HepG2 (cell line): ENCODE measurements around the gene POC1B.

Experiments
- EZH2 ChIP-seq: conservative IDR thresholded peaks from 2 replicates; pipeline ENCODE4 v1.6.1; 2012; ENCODE audit warnings: mild to moderate bottlenecking, low read depth, low read length, moderate library complexity
- KLF12 ChIP-seq: sonication (generic); formaldehyde crosslinking; IDR thresholded peaks from 2 replicates; pipeline ENCODE4 v1.4.0; 2020; ENCODE audit warnings: missing genetic modification reagents, borderline replicate concordance
- MAZ ChIP-seq, 2 experiments: sonication (generic) in 1 of 2; formaldehyde crosslinking in 1 of 2; IDR thresholded peaks; 2 replicates each; pipeline versions ENCODE4 v1.5.0 to v1.6.1; 2012 to 2020; ENCODE audit warnings: low read depth in 2 of 2, mild to moderate bottlenecking in 2 of 2, borderline replicate concordance in 1 of 2, improper control_type of control experiment in 1 of 2, low read length in 1 of 2, missing genetic modification reagents in 1 of 2, moderate library complexity in 1 of 2
- RAD51 ChIP-seq: fragments of 450-650 bp; IDR thresholded peaks from 2 replicates; pipeline ENCODE4 v1.6.1; 2016; ENCODE audit warnings: borderline replicate concordance
- RARA ChIP-seq: IDR thresholded peaks from 2 replicates; pipeline ENCODE4 v1.6.1; 2016; ENCODE audit warnings: missing genetic modification reagents, missing compliant biosample characterization
- ZNF354B ChIP-seq: sonication (generic); formaldehyde crosslinking; IDR thresholded peaks from 2 replicates; pipeline ENCODE4 v1.8.0; 2022; ENCODE audit warnings: mild to moderate bottlenecking, missing genetic modification reagents
- ZNF761 ChIP-seq: sonication (generic); formaldehyde crosslinking; conservative IDR thresholded peaks from 2 replicates; pipeline ENCODE4 v1.4.0; 2020; ENCODE audit warnings: mild to moderate bottlenecking, missing genetic modification reagents

GRCh38 chr12:89506050-89506449 lies 19.8 kb downstream of the POC1B start:
- TF ChIP-seq EZH2, result no peak
- no peak for TF ChIP-seq MAZ (IDR thresholded peaks at IDR 0.05; ENCODE audit: borderline replicate concordance, low read depth, low read length)
- TF ChIP-seq MAZ (CRISPR knock-in tag; IDR thresholded peaks at IDR 0.05; ENCODE audit: low read depth), result no peak
- no peak for TF ChIP-seq KLF12 (CRISPR knock-in tag)
- no peak for TF ChIP-seq ZNF761 (CRISPR knock-in tag)
- no peak for TF ChIP-seq RAD51
- TF ChIP-seq RARA, result no peak
- TF ChIP-seq ZNF354B, result no peak
